ENCODE results near the gene SIRT5.

The SIRT5 gene

DNA sequence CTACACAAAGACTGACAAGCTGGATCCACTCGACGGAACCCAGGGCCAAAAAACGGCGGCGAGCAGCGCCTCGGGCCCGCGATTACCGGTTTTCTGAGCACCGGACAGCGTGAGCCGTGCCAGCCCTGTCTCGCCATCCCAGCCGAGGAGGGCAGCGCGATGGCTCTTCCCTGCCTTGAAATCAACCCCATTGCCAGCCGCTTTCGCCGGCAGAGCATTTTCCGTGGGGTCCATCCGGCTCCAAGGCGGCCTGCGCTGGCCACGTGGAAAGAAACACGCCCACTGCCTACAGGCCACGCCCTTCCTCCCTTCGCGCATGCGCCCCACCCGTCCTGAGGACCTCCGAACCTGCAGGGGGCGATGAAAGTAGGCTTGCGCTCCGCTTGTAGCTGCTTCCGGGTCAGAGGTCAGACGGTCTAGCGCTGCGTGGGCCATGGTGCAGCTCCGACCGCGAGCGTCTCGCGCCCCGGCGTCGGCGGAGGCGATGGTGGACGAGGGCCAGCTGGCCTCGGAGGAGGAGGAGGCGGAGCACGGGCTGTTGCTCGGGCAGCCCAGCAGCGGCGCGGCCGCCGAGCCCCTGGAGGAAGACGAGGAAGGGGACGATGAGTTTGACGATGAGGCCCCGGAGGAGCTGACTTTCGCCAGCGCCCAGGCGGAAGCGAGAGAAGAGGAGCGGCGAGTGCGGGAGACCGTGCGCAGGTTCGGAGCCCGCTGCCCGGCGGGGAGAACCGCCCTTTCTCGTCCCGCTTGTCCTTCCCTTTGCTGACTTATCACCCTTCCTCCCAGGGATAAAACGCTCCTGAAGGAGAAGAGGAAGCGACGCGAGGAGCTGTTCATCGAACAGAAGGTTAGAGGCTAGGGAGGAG is 40.8 kb downstream of the SIRT5 start, which contains the start of gene NOL7:
NOL7 (plus strand) TSS at position 410 of the 866 bp plus-strand sequence; CDS start at position 434, 24 bp downstream.
- H3K36me3 ChIP-seq (ENCODE audit: insufficient read depth, low read depth, low read length): peaks cover 36% of the 10 kb centered on the region
- H3K9ac ChIP-seq (ENCODE audit: low read depth, low read length): peak within 1 kb of the TSS; percentile 95
- H3K27me3 ChIP-seq (ENCODE audit: insufficient read depth, low read length): no peaks in the 10 kb centered on the region
- H3K27ac ChIP-seq (ENCODE audit: low read length): peak within 1 kb of the TSS; percentile 27
- no peaks in the 10 kb centered on the region for H3K9me3 ChIP-seq (ENCODE audit: insufficient read depth, low read depth, low read length)
- H3K4me3 ChIP-seq (ENCODE audit: low read length): peak within 1 kb of the TSS; percentile 99
- peaks cover 8% of the 10 kb centered on the region; the same call in 1 of the 2 replicates for H3K4me1 ChIP-seq (ENCODE audit: insufficient read depth, low read length)

DNA sequence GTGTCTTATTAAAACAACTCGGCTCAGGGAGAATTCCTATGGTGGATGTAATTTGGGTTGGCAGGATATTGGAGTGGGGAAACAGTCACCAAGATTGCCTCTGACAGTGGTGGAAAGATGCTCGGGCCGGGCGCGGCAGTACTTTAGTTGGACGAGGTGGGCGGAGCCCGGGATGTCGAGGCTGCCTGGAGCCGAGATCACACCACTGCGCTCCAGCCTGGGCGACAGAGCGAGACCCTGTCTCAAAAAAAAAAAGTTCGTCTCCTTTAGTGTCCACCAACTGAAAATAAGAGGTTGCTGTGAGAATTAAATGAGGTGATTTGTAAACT is 41.4 kb downstream of the SIRT5 start:
- no peak overlapping the region for H3K27ac ChIP-seq (ENCODE audit: low read length)
- H3K4me1 ChIP-seq (ENCODE audit: insufficient read depth, low read length): peaks cover 8% of the 10 kb centered on the region; the same call in 1 of the 2 replicates

DNA sequence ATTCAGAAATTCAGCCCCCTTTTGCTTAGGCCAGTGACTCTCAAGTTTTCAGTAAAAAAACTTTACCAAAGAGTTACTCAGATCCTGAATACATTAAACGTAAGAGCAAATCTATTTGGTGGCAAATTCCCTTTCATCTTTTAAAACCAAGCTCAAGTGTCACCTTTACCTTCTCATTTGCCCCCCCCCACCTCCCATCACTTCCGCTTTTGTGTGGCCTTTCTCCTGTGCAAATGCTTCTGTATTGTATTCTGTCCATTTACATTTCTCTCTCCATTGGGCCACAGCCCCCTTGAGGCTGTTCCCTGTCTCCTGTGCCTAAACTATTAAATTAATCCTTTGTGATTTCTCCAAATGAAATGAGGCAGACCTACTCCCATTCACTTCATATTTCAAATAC is 42.7 kb downstream of the SIRT5 start:
- no peak overlapping the region for H3K9ac ChIP-seq (ENCODE audit: low read depth, low read length)
- H3K27ac ChIP-seq (ENCODE audit: low read length): no peak overlapping the region
- H3K27me3 ChIP-seq (ENCODE audit: insufficient read depth, low read length): no peaks in the 10 kb centered on the region
- peak overlapping the region; percentile 99; the same call in 1 of the 2 replicates for H3K4me3 ChIP-seq (ENCODE audit: low read length)
- H3K36me3 ChIP-seq (ENCODE audit: insufficient read depth, low read depth, low read length): peaks cover 56% of the 10 kb centered on the region
- H3K9me3 ChIP-seq (ENCODE audit: insufficient read depth, low read depth, low read length): no peaks in the 10 kb centered on the region
- peaks cover 8% of the 10 kb centered on the region; the same call in 1 of the 2 replicates for H3K4me1 ChIP-seq (ENCODE audit: insufficient read depth, low read length)

More for the DNA sequence above, 41.4 kb downstream of the SIRT5 start:
- Histone ChIP-seq H3K9ac (ENCODE audit: low read depth, low read length) (peak overlapping the region; percentile 95), H3K27me3 (ENCODE audit: insufficient read depth, low read length) (no peaks in the 10 kb centered on the region), H3K36me3 (ENCODE audit: insufficient read depth, low read depth, low read length) (peaks cover 42% of the 10 kb centered on the region), H3K9me3 (ENCODE audit: insufficient read depth, low read depth, low read length) (no peaks in the 10 kb centered on the region), H3K4me3 (ENCODE audit: low read length) (peak overlapping the region; percentile 99)

DNA sequence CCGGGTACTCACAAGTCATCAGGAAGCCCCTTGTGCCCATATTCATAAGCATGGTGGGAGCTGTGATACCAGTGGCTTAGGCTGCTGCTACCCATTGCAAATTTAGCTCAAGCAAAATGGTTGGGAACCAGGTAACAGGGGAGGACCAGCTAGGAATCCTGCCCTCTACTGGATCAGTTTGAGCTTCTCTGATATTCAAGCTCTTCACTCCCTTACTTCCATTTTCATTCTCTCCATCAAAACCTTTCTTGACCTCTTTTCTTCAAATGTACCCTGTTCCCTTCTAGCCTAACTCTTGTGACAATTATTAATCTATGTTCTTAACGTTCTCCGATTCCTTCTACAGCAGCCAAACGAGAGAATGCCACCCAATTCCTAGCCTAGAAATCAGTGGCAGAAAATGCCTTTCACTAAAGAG is 50.5 kb downstream of the SIRT5 start:
- H3K36me3 ChIP-seq (ENCODE audit: insufficient read depth, low read depth, low read length): peaks cover 83% of the 10 kb centered on the region

GRCh38 chr6:13629459-13630116 is 55.2 kb downstream of the SIRT5 start:
- Histone ChIP-seq H3K36me3 (ENCODE audit: insufficient read depth, low read depth, low read length) (peaks cover 59% of the 10 kb centered on the region), H3K4me3 (ENCODE audit: low read length) (no peak overlapping the region), H3K27me3 (ENCODE audit: insufficient read depth, low read length) (no peaks in the 10 kb centered on the region), H3K9ac (ENCODE audit: low read depth, low read length) (no peak overlapping the region), H3K9me3 (ENCODE audit: insufficient read depth, low read depth, low read length) (no peaks in the 10 kb centered on the region), H3K27ac (ENCODE audit: low read length) (no peak overlapping the region), H3K4me1 (ENCODE audit: insufficient read depth, low read length) (no peaks in the 10 kb centered on the region)

More for the DNA sequence above, 50.5 kb downstream of the SIRT5 start:
- no peaks in the 10 kb centered on the region for H3K27me3 ChIP-seq (ENCODE audit: insufficient read depth, low read length)
- no peak overlapping the region for H3K9ac ChIP-seq (ENCODE audit: low read depth, low read length)
- H3K4me1 ChIP-seq (ENCODE audit: insufficient read depth, low read length): no peaks in the 10 kb centered on the region
- H3K9me3 ChIP-seq (ENCODE audit: insufficient read depth, low read depth, low read length): no peaks in the 10 kb centered on the region
- H3K27ac ChIP-seq (ENCODE audit: low read length): no peak overlapping the region
- H3K4me3 ChIP-seq (ENCODE audit: low read length): no peak overlapping the region

DNA sequence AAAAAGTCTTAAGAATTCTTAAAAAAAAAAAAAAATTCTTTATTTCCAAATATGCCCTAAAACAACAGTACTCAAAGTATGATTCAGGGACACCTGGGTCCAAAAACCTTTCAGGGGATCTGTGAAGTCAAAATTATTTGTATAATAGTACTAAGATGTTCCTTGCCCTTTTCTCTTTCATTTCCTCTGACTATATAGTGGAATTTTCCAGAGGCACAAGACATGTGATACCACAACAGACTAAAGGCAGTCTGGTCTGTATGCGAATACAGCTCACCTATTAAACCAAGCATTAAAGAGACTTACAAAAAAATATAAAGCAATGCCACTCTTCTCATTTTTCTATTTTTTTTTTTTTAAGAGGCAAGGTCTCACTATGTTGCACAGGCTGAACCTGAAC is 56.1 kb downstream of the SIRT5 start:
- no peak overlapping the region for H3K4me3 ChIP-seq (ENCODE audit: low read length)
- no peak overlapping the region for H3K27ac ChIP-seq (ENCODE audit: low read length)
- peaks cover 56% of the 10 kb centered on the region for H3K36me3 ChIP-seq (ENCODE audit: insufficient read depth, low read depth, low read length)
- H3K9me3 ChIP-seq (ENCODE audit: insufficient read depth, low read depth, low read length): no peaks in the 10 kb centered on the region
- no peaks in the 10 kb centered on the region for H3K4me1 ChIP-seq (ENCODE audit: insufficient read depth, low read length)
- no peak overlapping the region for H3K9ac ChIP-seq (ENCODE audit: low read depth, low read length)
- H3K27me3 ChIP-seq (ENCODE audit: insufficient read depth, low read length): no peaks in the 10 kb centered on the region

DNA sequence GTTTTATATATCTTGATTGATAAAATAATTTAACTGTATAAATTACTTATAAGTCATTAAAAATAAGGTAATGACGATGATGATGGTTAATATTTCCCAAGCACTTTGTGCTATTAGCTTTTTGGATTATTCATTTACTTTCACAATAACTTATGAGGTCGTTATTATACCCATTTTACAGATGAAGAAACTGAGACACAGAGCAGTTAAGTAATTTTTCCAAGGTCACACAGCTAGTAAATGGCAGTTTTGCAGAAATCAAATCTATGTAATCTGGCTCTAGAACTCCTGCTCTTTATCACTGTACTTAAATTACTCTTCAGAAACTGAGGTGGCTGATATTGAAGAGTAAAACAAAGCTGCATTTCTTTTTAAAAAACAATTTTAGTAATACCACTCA is 58.9 kb downstream of the SIRT5 start:
- no peaks in the 10 kb centered on the region for H3K27me3 ChIP-seq (ENCODE audit: insufficient read depth, low read length)
- peaks cover 52% of the 10 kb centered on the region for H3K36me3 ChIP-seq (ENCODE audit: insufficient read depth, low read depth, low read length)
- H3K9me3 ChIP-seq (ENCODE audit: insufficient read depth, low read depth, low read length): no peaks in the 10 kb centered on the region
- no peak overlapping the region for H3K4me3 ChIP-seq (ENCODE audit: low read length)
- no peak overlapping the region for H3K27ac ChIP-seq (ENCODE audit: low read length)
- H3K4me1 ChIP-seq (ENCODE audit: insufficient read depth, low read length): peaks cover 23% of the 10 kb centered on the region; the same call in 1 of the 2 replicates
- no peak overlapping the region for H3K9ac ChIP-seq (ENCODE audit: low read depth, low read length)

GRCh38 chr6:13635948-13636658 is 61.7 kb downstream of the SIRT5 start:
- Histone ChIP-seq H3K9ac (ENCODE audit: low read depth, low read length) (peak overlapping the region; percentile 54; the same call in 1 of the 2 replicates), H3K9me3 (ENCODE audit: insufficient read depth, low read depth, low read length) (no peaks in the 10 kb centered on the region), H3K27me3 (ENCODE audit: insufficient read depth, low read length) (no peaks in the 10 kb centered on the region), H3K36me3 (ENCODE audit: insufficient read depth, low read depth, low read length) (peaks cover 47% of the 10 kb centered on the region), H3K27ac (ENCODE audit: low read length) (peak overlapping the region; percentile 90), H3K4me3 (ENCODE audit: low read length) (peak overlapping the region; percentile 12), H3K4me1 (ENCODE audit: insufficient read depth, low read length) (peaks cover 25% of the 10 kb centered on the region; the same call in 1 of the 2 replicates)

DNA sequence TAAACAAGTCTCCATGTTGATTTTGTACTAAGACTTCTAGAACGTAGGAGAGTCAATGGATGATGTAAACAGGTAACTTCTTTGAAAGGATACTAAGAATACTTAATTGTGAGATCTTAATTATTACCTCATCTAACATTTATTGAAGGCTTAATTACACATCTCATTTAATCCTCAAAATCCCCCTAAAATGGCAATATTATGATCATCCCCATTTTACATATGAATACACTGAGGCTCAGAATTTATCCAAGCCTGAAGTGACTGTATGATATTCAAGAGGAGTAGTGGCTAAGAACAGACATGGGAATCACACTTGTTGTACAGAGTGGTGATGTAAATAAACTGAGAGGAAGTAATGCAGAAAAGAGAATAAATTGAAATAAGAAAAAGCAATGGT is 63.6 kb downstream of the SIRT5 start:
- H3K27me3 ChIP-seq (ENCODE audit: insufficient read depth, low read length): no peaks in the 10 kb centered on the region
- H3K4me3 ChIP-seq (ENCODE audit: low read length): no peak overlapping the region
- H3K9me3 ChIP-seq (ENCODE audit: insufficient read depth, low read depth, low read length): no peaks in the 10 kb centered on the region
- H3K27ac ChIP-seq (ENCODE audit: low read length): no peak overlapping the region
- no peak overlapping the region for H3K9ac ChIP-seq (ENCODE audit: low read depth, low read length)
- H3K36me3 ChIP-seq (ENCODE audit: insufficient read depth, low read depth, low read length): peaks cover 33% of the 10 kb centered on the region
- peaks cover 25% of the 10 kb centered on the region; the same call in 1 of the 2 replicates for H3K4me1 ChIP-seq (ENCODE audit: insufficient read depth, low read length)

DNA sequence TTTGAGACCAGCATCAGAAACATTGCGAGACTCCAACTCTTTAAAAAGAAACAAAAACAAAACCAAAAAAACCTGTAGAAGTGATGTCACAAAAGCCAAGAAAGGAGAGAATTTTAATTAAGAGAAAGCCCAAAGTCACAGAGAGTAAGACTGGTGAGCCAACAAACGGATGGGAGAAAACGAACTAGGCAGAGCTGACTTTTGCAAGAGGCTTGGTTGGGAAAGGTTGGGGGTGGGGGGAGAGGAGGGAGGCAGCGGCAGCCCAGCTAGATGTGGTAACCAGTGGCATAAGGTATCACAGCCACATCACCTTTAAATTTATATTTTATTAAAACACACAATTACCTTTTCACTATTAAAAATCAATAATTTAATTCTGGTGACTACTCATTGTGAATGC is 64.2 kb downstream of the SIRT5 start:
- H3K27me3 ChIP-seq (ENCODE audit: insufficient read depth, low read length): no peaks in the 10 kb centered on the region
- H3K27ac ChIP-seq (ENCODE audit: low read length): no peak overlapping the region
- H3K4me1 ChIP-seq (ENCODE audit: insufficient read depth, low read length): peaks cover 25% of the 10 kb centered on the region; the same call in 1 of the 2 replicates
- no peak overlapping the region for H3K9ac ChIP-seq (ENCODE audit: low read depth, low read length)
- H3K4me3 ChIP-seq (ENCODE audit: low read length): no peak overlapping the region
- no peaks in the 10 kb centered on the region for H3K9me3 ChIP-seq (ENCODE audit: insufficient read depth, low read depth, low read length)
- H3K36me3 ChIP-seq (ENCODE audit: insufficient read depth, low read depth, low read length): peaks cover 37% of the 10 kb centered on the region

- no peaks in the 10 kb centered on the region for H3K27me3 ChIP-seq (ENCODE audit: insufficient read depth, low read length)
- peaks cover 42% of the 10 kb centered on the region for H3K36me3 ChIP-seq (ENCODE audit: insufficient read depth, low read depth, low read length)
- no peaks in the 10 kb centered on the region for H3K9me3 ChIP-seq (ENCODE audit: insufficient read depth, low read depth, low read length)
- no peak overlapping the region for H3K4me3 ChIP-seq (ENCODE audit: low read length)
- H3K9ac ChIP-seq (ENCODE audit: low read depth, low read length): no peak overlapping the region
- H3K27ac ChIP-seq (ENCODE audit: low read length): no peak overlapping the region
- H3K4me1 ChIP-seq (ENCODE audit: insufficient read depth, low read length): peaks cover 18% of the 10 kb centered on the region; the same call in 1 of the 2 replicates
Observed at GRCh38 chr6:13641315-13641714, 66.9 kb downstream of the SIRT5 start.
